Measurements from ENCODE around the gene MOB1A. TPM values are rescaled to one million over a fixed set of nuclear protein-coding genes. Genes with fewer than 3 reads are reported as not detected.

The MOB1A gene
- total RNA-seq, 2 experiments from 2014 or later = 163 to 165 TPM

DNA sequence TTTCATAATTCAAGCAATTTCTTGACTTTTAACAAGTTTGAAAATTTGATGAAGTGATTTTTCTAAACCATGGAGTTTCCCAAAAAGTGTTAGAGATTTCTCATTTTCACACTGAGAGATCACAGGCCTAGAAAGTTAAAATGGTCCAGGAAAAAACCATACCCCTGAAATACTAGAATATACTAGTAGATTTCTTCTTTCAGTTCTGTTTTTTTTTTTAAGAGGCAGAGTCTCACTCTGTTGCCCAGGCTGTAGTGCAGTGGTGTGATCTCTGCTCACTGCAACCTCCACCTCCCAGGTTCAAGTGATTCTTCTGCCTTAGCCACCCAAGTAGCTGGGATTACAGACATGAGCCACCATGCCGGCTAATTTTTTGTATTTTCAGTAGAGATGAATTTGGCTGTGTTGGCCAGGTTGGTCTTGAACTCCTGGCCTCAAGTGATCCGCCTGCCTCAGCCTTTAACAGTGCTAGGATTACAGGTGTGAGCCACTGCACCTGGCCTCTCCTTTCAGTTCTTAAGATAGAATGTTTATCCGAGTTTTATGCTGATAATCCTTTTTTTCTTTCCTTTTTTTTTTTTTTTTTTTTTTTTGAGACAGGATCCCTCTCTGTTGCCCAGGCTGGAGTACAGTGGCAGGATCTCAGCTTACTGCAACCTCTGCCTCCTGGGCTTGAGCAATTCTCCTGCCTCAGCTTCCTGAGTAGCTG is 34.2 kb upstream of the MOB1A start:
- peaks cover 18% of the 10 kb centered on the region for H3K4me1 Mint-ChIP-seq
- H3K27ac Mint-ChIP-seq = no peak overlapping the region
- H3K36me3 Mint-ChIP-seq (ENCODE audit: low read depth) = peaks cover 52% of the 10 kb centered on the region
- ChIA-PET POLR2A (no interaction called here), CTCF (interaction anchor here (1.2 kb wide), 1 partner anchor 8 kb away, joined by 3 read pairs; no protein-coding TSS in a partner anchor)
- no peak overlapping the region for H3K4me3 Mint-ChIP-seq
- DNase-seq = no peak
- no peaks in the 10 kb centered on the region for H3K9me3 Mint-ChIP-seq
- no peaks in the 10 kb centered on the region for H3K27me3 Mint-ChIP-seq

DNA sequence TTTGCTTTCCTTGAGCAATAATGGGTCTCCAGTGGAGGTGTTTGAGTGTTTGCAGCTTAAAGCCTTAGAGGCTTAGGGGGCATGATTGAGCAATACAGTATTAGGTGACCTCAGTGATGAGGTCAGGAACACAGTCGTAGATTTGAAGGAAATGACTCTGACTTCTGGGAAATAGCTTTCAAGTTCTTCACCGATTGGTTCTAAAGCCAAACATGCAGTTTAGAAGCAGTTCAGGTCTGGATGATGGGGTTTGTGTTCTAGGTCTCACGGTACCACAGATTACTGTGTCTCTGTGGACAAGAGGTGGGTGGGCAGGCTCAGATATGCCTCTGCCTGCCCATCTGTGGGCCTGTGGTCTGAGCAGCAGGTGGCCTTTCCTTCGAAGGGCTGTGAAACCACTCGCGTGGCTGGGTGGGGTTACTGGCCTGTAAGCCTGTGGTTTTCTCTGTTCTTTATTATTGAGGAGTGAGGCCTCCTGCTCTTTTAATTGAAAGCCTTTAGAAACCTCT is 27.6 kb upstream of the MOB1A start:
- Mint-ChIP-seq H3K27me3 (no peaks in the 10 kb centered on the region), H3K4me3 (peak overlapping the region; percentile 64), H3K9me3 (no peaks in the 10 kb centered on the region), H3K4me1 (peaks cover 73% of the 10 kb centered on the region), H3K36me3 (ENCODE audit: low read depth) (peaks cover 77% of the 10 kb centered on the region), H3K27ac (peak overlapping the region; percentile 94)
- ChIA-PET POLR2A (interaction anchor here (0.6 to 0.9 kb wide), 2 partner anchors 28 to 339 kb away, joined by 3 read pairs; partner anchors contain the start of gene MOB1A), CTCF (interaction anchor here (0.9 to 2.6 kb wide), 7 partner anchors 10 to 185 kb away, joined by 3 to 26 read pairs (median 8); partner anchors contain the start of gene MOB1A)
- DNase-seq = peak; percentile 50

DNA sequence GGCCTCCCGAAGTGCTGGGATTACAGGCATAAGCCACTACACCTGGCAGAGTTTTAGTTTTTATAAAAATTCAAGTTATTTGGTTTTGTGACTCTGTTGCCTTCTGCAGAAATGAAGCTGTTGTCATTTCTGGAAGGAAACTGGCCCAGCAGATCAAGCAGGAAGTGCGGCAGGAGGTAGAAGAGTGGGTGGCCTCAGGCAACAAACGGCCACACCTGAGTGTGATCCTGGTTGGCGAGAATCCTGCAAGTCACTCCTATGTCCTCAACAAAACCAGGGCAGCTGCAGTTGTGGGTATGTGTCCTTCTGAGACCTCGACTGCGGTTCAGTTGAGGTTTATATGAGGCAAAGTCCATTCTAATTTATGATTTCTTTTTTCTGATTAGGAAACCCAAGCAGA is 26.9 kb upstream of the MOB1A start:
- Mint-ChIP-seq H3K9me3 (no peaks in the 10 kb centered on the region), H3K36me3 (ENCODE audit: low read depth) (peaks cover 75% of the 10 kb centered on the region), H3K4me3 (peak overlapping the region; percentile 64), H3K27ac (peak overlapping the region; percentile 94), H3K4me1 (peaks cover 75% of the 10 kb centered on the region), H3K27me3 (no peaks in the 10 kb centered on the region)
- peak; percentile 42 for DNase-seq
- ChIA-PET CTCF (interaction anchor here (0.9 to 2.6 kb wide), 8 partner anchors 8 to 186 kb away, joined by 3 to 26 read pairs (median 6); partner anchors contain the start of gene MOB1A), POLR2A (interaction anchor here (0.6 to 0.9 kb wide), 2 partner anchors 27 to 340 kb away, joined by 3 read pairs; partner anchors contain the start of gene MOB1A)

DNA sequence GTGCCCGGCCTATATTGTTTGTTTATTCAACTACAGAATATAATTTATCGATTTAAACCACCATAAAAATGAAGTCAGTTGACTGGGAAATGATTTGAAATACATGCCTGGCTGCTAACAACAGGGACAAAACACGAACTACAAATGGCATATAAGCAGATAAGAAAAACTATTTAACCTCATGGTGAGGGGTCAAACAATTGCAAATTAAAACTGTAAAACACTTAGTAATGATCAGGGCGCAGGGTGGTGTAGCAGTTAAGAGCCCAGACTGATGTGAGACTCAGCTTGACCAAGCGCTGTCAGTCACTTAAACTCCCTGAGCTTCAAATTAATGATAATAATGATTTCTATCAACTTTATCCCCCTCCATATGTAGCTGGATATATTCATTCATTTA is 26.4 kb upstream of the MOB1A start:
- H3K4me1 Mint-ChIP-seq = peaks cover 80% of the 10 kb centered on the region
- POLR2A ChIA-PET = interaction anchor here (0.9 kb wide), 1 partner anchor 27 kb away, joined by 3 read pairs; the partner anchor contains the start of gene MOB1A
- no peaks in the 10 kb centered on the region for H3K27me3 Mint-ChIP-seq
- CTCF ChIA-PET = interaction anchor here (0.6 to 2.6 kb wide), 9 partner anchors 9 to 194 kb away, joined by 3 to 26 read pairs (median 4); partner anchors contain the start of gene MOB1A
- H3K27ac Mint-ChIP-seq = peak overlapping the region; percentile 94
- H3K36me3 Mint-ChIP-seq (ENCODE audit: low read depth) = peaks cover 75% of the 10 kb centered on the region
- no peaks in the 10 kb centered on the region for H3K9me3 Mint-ChIP-seq
- DNase-seq = no peak
- H3K4me3 Mint-ChIP-seq = peak overlapping the region; percentile 64

DNA sequence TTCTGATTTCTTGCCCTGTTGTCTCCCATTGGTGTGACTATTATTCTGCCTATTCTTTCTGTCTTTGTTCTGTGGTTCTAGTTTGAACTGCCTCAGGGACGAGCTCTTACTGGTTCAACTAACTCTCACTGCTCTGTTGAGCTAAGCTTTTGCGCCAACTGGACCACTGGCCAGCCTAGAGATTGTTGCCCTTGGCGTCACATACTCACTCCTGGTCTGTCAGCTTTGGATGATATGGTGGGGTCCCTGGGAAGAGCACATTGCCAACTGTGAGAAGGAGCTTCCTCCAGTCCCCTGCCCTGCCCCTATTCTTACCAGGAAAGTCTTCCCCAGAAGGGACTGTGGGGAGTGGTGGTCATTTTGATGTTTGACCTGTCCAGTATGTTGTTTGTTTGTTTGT is 25.8 kb upstream of the MOB1A start:
- no peak for DNase-seq
- ChIA-PET CTCF (interaction anchor here (0.6 to 2.5 kb wide), 6 partner anchors 9 to 194 kb away, joined by 3 to 9 read pairs (median 4); no protein-coding TSS in a partner anchor), POLR2A (no interaction called here)
- H3K36me3 Mint-ChIP-seq (ENCODE audit: low read depth) = peaks cover 72% of the 10 kb centered on the region
- no peaks in the 10 kb centered on the region for H3K9me3 Mint-ChIP-seq
- peaks cover 82% of the 10 kb centered on the region for H3K4me1 Mint-ChIP-seq
- H3K4me3 Mint-ChIP-seq = no peak overlapping the region
- no peaks in the 10 kb centered on the region for H3K27me3 Mint-ChIP-seq
- H3K27ac Mint-ChIP-seq = peak overlapping the region; percentile 94

DNA sequence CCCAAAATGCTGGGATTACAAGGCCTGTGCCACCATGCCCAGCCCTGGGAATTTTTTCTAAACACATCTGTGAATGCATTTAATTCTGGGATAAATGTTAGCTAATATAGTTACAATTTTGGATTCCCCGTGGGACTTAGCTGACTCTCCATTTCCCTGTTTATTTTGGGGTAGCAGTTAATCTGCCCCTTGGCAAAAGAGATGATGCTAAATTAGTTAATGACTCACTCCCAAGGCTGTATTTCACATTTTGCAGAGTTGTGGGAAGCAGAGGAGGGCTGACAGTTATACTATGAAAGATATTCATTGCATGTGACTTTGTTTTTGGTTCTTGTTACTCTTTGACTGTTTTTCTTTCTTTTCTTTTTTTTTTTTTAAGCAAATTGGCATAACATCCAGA is 22.9 kb upstream of the MOB1A start:
- POLR2A ChIA-PET = no interaction called here
- Mint-ChIP-seq H3K27ac (peak overlapping the region; percentile 65), H3K4me1 (peaks cover 83% of the 10 kb centered on the region), H3K27me3 (no peaks in the 10 kb centered on the region), H3K9me3 (no peaks in the 10 kb centered on the region), H3K36me3 (ENCODE audit: low read depth) (peaks cover 54% of the 10 kb centered on the region), H3K4me3 (peak overlapping the region; percentile 92)
- CTCF ChIA-PET = interaction anchor here (0.6 to 1.2 kb wide), 5 partner anchors 9 to 23 kb away, joined by 3 to 4 read pairs (median 3); partner anchors contain the start of gene MOB1A
- no peak for DNase-seq

DNA sequence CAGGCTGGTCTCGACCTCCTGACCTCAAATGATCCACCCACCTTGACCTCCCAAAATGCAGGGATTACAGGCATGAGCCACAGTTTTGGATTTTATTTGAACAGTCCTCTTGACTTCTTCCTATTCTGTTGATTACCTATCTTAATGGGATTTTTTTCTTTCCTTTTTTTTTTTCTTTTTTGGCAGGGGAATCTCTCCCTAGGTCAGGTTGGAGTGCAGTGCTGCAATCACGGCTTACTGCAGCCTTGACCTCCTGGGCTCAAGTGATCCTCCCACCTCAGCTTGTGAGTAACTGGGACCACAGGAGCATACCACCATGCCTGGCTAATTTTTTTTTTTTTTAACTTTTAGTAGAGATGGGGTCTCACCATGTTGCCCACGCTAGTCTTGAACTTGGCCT is 22.5 kb upstream of the MOB1A start:
- POLR2A ChIA-PET = no interaction called here
- DNase-seq = no peak
- peaks cover 50% of the 10 kb centered on the region for H3K36me3 Mint-ChIP-seq (ENCODE audit: low read depth)
- H3K4me1 Mint-ChIP-seq = peaks cover 79% of the 10 kb centered on the region
- H3K27ac Mint-ChIP-seq = peak overlapping the region; percentile 98
- H3K9me3 Mint-ChIP-seq = no peaks in the 10 kb centered on the region
- CTCF ChIA-PET = interaction anchor here (0.7 to 6.1 kb wide), 4 partner anchors 9 to 18 kb away, joined by 3 to 83 read pairs (median 4); partner anchors contain the start of gene MOB1A
- H3K4me3 Mint-ChIP-seq = peak overlapping the region; percentile 92
- no peaks in the 10 kb centered on the region for H3K27me3 Mint-ChIP-seq

DNA sequence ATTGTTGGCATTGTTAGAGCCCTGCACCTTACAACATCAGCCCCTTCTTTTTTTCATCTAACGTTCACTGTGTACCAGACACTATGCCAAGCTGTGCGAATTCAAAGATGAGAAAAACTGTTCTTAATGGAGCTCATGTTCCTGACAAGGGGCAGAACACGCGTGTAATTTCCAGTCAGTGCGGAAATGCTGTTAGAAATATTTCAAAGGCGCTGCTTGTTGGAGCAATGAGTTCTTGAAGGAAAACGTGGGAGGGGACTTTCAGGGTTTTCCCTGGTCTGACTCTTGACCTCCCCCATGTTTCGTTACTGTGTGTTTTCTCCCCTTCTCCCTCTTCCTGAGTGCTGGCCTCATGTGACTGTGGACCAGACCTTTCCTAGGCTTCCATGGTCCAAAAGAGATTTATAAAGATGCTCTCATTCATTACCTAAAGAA is 21.2 kb upstream of the MOB1A start:
- DNase-seq = no peak
- Mint-ChIP-seq H3K36me3 (ENCODE audit: low read depth) (peaks cover 39% of the 10 kb centered on the region), H3K27ac (peak overlapping the region; percentile 98), H3K9me3 (no peaks in the 10 kb centered on the region), H3K4me3 (peak overlapping the region; percentile 92), H3K27me3 (no peaks in the 10 kb centered on the region), H3K4me1 (peaks cover 66% of the 10 kb centered on the region)
- POLR2A ChIA-PET = interaction anchor here (4.2 kb wide), 1 partner anchor 21 kb away, joined by 28 read pairs; the partner anchor contains the start of gene MOB1A
- CTCF ChIA-PET = interaction anchor here (0.6 to 6.1 kb wide), 10 partner anchors 8 to 423 kb away, joined by 3 to 83 read pairs (median 3); partner anchors contain the start of genes BOLA3, MOB1A, MOGS and MRPL53

DNA sequence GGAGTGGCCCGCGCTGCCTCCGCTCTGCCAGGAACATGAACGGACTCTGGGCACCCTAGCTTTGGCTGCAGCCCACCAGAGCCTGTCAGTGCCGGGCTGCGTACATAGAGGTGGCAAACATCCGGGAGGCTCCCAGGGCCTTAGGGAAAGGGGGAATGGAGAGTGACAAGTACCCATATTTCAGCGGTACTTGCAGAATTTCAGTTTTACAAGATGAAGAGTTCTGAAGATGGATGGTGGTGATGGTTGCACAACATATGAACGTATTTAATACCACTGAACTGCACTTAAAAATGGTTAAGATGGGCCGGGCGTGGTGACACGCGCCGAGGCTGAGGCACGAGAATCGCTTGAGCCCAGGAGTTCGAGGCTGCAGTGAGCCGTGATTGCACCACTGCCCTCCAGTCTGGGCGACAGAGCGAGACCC is 20.6 kb upstream of the MOB1A start:
- ChIA-PET CTCF (interaction anchor here (0.6 to 6.1 kb wide), 13 partner anchors 9 to 295 kb away, joined by 3 to 83 read pairs (median 3); partner anchors contain the start of genes BOLA3, MOB1A and MRPL53), POLR2A (interaction anchor here (4.2 kb wide), 1 partner anchor 21 kb away, joined by 28 read pairs; the partner anchor contains the start of gene MOB1A)
- H3K4me1 Mint-ChIP-seq = peaks cover 60% of the 10 kb centered on the region
- no peaks in the 10 kb centered on the region for H3K9me3 Mint-ChIP-seq
- DNase-seq = no peak
- peak overlapping the region; percentile 92 for H3K4me3 Mint-ChIP-seq
- H3K36me3 Mint-ChIP-seq (ENCODE audit: low read depth) = peaks cover 33% of the 10 kb centered on the region
- peak overlapping the region; percentile 98 for H3K27ac Mint-ChIP-seq
- H3K27me3 Mint-ChIP-seq = no peaks in the 10 kb centered on the region

DNA sequence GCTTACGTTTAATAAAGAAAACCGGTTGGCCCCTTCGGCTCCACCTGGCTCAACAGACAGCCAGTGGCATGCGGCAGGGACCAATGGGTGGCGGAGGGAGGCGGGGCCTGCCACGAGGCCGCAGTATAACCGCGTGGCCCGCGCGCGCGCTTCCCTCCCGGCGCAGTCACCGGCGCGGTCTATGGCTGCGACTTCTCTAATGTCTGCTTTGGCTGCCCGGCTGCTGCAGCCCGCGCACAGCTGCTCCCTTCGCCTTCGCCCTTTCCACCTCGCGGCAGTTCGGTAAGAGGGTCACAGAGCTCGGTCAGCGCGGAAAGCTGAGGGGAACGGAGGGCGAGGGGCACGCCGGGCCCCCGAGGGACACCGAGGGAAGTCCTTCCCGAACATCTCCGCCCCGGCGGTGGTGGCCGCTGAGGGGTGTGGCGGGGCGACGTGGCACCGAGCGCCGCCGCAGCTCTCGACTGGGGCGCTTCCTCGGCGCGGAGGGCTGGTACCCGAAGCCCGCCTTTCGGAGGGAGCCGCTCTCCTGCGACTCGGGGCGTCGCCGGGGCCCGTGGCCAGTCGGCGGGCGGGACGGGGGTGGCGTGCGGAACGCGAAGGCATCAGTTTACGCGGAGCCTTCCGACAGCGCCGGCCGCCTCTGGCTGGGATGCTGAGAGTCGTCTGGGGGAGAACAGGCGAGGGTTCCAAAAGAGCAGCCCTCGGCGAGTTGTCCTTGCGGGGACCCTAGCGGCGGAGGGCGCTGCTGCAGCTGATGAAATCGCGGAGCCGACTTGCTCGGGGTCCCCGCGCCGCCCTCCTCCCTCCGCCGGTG is 20.0 kb upstream of the MOB1A start, which contains the start of gene MTHFD2:
MTHFD2 (plus strand) TSS at position 155 of the 814 bp plus-strand sequence; CDS start at position 182, 27 bp downstream.
- Mint-ChIP-seq H3K27me3 (no peaks in the 10 kb centered on the region), H3K27ac (peak within 1 kb of the TSS; percentile 98), H3K4me1 (peaks cover 55% of the 10 kb centered on the region), H3K36me3 (ENCODE audit: low read depth) (peaks cover 28% of the 10 kb centered on the region), H3K9me3 (no peaks in the 10 kb centered on the region), H3K4me3 (peak within 1 kb of the TSS; percentile 92)
- peak; percentile 92 for DNase-seq
- ChIA-PET POLR2A (interaction anchor here (4.2 kb wide), 1 partner anchor 20 kb away, joined by 28 read pairs; the partner anchor contains the start of gene MOB1A), CTCF (interaction anchor here (0.6 to 6.1 kb wide), 11 partner anchors 9 to 294 kb away, joined by 3 to 83 read pairs (median 4); partner anchors contain the start of genes BOLA3 and MOB1A)

DNA sequence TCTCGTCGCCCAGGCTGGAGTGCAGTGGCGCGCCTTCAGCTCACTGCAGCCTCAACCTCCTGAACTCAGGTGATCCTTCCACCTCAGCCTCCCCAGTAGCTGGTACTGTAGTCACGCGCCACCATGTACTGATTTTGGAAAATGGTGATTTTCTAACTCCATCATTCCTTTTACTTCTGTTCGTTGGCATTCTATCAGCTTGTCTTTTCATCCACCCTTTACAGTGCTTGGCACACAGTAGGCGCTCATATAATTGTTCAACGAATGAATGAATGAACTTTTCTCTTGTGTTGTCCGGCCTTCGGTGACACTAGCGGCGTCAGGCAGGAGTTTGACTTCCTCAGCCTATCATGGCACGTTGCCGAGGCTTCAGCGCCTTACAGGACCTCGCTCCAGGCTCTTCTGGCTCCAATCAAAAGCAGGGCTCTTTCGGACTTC is 19.4 kb upstream of the MOB1A start:
- CTCF ChIA-PET = interaction anchor here (0.7 to 6.1 kb wide), 7 partner anchors 9 to 294 kb away, joined by 3 to 83 read pairs (median 4); partner anchors contain the start of gene MOB1A
- Mint-ChIP-seq H3K4me1 (peaks cover 49% of the 10 kb centered on the region), H3K27ac (peak overlapping the region; percentile 98), H3K9me3 (no peaks in the 10 kb centered on the region), H3K27me3 (no peaks in the 10 kb centered on the region), H3K36me3 (ENCODE audit: low read depth) (peaks cover 25% of the 10 kb centered on the region), H3K4me3 (peak overlapping the region; percentile 92)
- POLR2A ChIA-PET = interaction anchor here (4.2 kb wide), 1 partner anchor 20 kb away, joined by 28 read pairs; the partner anchor contains the start of gene MOB1A
- no peak for DNase-seq

Data from activated CD4-positive, alpha-beta T cell treated with anti-CD3 and anti-CD28 coated beads, Interleukin-2, amount 10 ng/mL, durations not matched to agents 7 days and 5 days (primary cell).